GM12872 (cell line): ENCODE results near the gene PARP1.

Source experiments
- CTCF ChIP-seq: IDR thresholded peaks from 3 replicates; pipeline ENCODE4 v1.5.1; 2011; ENCODE audit warnings: low read depth, mild to moderate bottlenecking, low read length, moderate library complexity; ENCODE audit not compliant: insufficient read depth

Gene PARP1

GRCh38 chr1:226351709-226352108 lies 56.2 kb downstream of the PARP1 start:
- TF ChIP-seq CTCF, result no peak

- TF ChIP-seq CTCF, result no peak
Measured at GRCh38 chr1:226350519-226350865, 57.4 kb downstream of the PARP1 start.

DNA sequence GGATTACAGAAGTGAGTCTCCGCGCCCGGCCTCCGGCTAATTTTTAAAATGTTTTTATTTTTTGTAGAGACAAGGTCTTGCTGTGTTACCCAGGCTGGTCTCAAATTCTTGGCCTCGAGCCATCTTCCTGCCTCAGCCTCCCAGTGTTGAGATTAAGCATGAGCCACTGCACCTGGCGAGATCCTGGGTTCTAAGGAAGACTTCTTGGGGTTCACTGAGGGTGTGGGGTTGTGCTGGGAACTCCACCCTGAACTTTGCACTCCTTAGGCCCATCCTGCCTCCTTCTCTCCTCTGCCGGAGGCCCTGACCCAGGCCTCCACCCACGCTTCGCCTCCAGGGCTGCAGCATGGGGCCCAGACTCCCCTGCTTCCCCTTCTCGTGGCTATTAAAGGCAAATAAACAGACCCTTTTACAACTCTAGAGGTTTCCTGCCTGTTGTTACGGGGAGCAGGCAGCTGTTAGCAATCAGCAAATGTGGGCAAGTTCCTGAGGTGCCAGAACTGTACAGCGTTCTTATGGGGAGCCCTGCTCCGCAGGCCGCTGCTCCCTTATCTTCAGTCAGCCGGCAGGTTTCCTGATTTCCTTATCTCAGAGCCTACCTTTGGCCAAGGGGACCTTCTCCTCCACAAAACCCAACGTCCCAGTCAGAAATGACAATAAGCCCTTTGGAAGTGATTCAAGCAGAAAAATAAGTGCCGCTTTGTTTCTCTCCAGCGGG lies 57.9 kb downstream of the PARP1 start:
- no peak for TF ChIP-seq CTCF

DNA sequence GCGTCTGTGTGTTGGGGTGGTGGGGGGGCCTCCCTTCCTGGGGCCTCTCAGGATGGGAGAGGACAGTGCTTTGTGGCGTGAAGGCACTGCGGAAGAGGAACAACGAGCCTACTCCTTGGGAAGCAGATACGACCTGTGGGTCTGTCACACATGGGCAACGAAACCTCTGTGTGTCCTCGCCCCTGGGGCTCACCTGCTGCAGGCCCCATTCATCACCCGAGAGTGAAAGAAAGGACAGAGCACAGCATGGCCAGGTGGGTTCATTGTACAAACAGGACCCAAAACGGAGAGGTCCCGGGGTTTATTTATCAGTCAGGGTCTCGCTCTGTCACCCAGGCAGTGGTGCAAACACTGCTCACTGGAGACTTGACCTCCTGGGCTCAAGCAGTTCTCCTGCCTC lies 58.8 kb downstream of the PARP1 start:
- TF ChIP-seq CTCF, result no peak

GRCh38 chr1:226344441-226345259 lies 63.2 kb downstream of the PARP1 start:
- no peak for TF ChIP-seq CTCF

- TF ChIP-seq CTCF, result no peak
Measured at GRCh38 chr1:226342656-226343055, 65.2 kb downstream of the PARP1 start.

DNA sequence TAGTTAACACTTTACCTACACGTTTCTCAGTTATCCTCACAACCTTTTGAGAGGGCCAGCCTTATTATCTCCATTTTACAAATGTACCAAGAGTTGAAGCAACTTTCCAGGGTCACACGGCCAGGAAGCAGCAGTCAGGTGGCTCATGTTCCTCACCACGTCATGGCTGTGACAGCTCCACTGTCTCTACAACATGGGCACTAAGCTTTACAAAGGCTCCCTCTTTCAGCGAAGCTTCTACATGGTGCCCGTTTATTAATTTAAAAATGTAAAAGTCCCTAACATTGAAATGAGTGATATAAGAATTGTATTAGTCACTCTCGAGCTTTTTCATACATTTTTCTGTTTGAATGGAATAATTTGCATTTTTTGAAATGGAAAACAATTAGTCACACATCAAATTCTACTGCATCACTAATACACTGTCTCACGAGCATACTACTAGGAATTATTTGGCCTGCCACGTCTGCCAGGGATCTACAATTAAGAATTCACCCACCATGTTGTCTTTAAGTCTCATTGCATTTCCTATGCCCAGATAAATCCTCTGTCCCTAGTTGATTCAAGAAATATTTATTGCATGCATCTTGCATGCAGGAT lies 70.5 kb downstream of the PARP1 start:
- no peak for TF ChIP-seq CTCF
